K562 (cell line): ENCODE data around the gene DOCK8. TPM values are rescaled to one million over a fixed set of nuclear protein-coding genes. Genes with fewer than 3 reads are reported as not detected.
A peak's percentile ranks its signal among the peaks of the same experiment; 100 is the strongest.

Experiments used
- CBFB ChIP-seq: sonication (generic); formaldehyde crosslinking; IDR thresholded peaks from 2 replicates; pipeline ENCODE4 v1.4.0; 2020; ENCODE audit warnings: mild to moderate bottlenecking, missing genetic modification reagents
- DMBX1 ChIP-seq: fragments of 250-450 bp; sonication (Bioruptor Pico); IDR thresholded peaks from 2 replicates; pipeline ENCODE4 v1.8.0; 2022; ENCODE audit warnings: inconsistent platforms, mild to moderate bottlenecking, moderate library complexity, borderline replicate concordance
- HDAC3 ChIP-seq: fragments of 450-650 bp; IDR thresholded peaks from 2 replicates; pipeline ENCODE4 v1.6.1; 2018; ENCODE audit warnings: borderline replicate concordance, mild to moderate bottlenecking, moderate library complexity; ENCODE audit not compliant: partially characterized antibody
- HNRNPH1 ChIP-seq: fragments of 200-400 bp; formaldehyde crosslinking; optimal IDR thresholded peaks from 2 replicates; pipeline ENCODE3; 2017; ENCODE audit warnings: low read depth, mild to moderate bottlenecking, low read length, moderate library complexity
- KDM5B ChIP-seq: fragments of 200-600 bp; sonication (generic); IDR thresholded peaks from 2 replicates; pipeline ENCODE4 v1.6.1; 2012; ENCODE audit warnings: low read depth, mild to moderate bottlenecking, moderate library complexity, low read length, control low read depth, inconsistent platforms; ENCODE audit not compliant: insufficient replicate concordance
- NBN ChIP-seq: fragments of 450-650 bp; IDR thresholded peaks from 2 replicates; pipeline ENCODE4 v1.6.1; 2016; ENCODE audit warnings: low read depth, mild to moderate bottlenecking
- NFIX ChIP-seq: fragments of 250-450 bp; sonication (Bioruptor Pico); IDR thresholded peaks from 2 replicates; pipeline ENCODE4 v1.4.0; 2020; ENCODE audit warnings: low read depth, mild to moderate bottlenecking, moderate library complexity
- PTBP1 ChIP-seq: fragments of 200-400 bp; formaldehyde crosslinking; IDR thresholded peaks from 2 replicates; pipeline ENCODE4 v1.6.1; 2017; ENCODE audit warnings: low read depth, low read length
- ZBTB11 ChIP-seq, 3 experiments: fragments of 200-800 bp in 1 of 3; fragments of 250-450 bp in 1 of 3; fragments of 450-650 bp in 1 of 3; sonication (Bioruptor Pico) in 1 of 3; sonication (Bioruptor generic) in 1 of 3; formaldehyde crosslinking in 1 of 3; IDR thresholded peaks; 2 replicates each; pipeline versions ENCODE4 v1.6.1 to v1.8.0; 2016 to 2022; ENCODE audit warnings: mild to moderate bottlenecking in 2 of 3, missing genetic modification characterization in 2 of 3, missing compliant biosample characterization in 1 of 3, moderate library complexity in 1 of 3
- ZBTB7A ChIP-seq: IDR thresholded peaks from 2 replicates; pipeline ENCODE4 v1.6.1; 2011; ENCODE audit warnings: low read depth, mild to moderate bottlenecking, low read length, moderate library complexity, borderline replicate concordance; ENCODE audit not compliant: control insufficient read depth
- ZKSCAN1 ChIP-seq: fragments of 150-350 bp; IDR thresholded peaks from 2 replicates; pipeline ENCODE4 v1.6.1; 2016; ENCODE audit warnings: low read depth, low read length
- ZNF354B ChIP-seq: fragments of 250-450 bp; sonication (Bioruptor Pico); IDR thresholded peaks from 2 replicates; pipeline ENCODE4 v1.4.0; 2020
- ZNF740 ChIP-seq, 3 experiments: fragments of 200-800 bp in 1 of 3; sonication (Bioruptor generic) in 1 of 3; sonication (generic) in 1 of 3; formaldehyde crosslinking in 1 of 3; IDR thresholded peaks; 2 replicates each; pipeline versions ENCODE4 v1.6.1 to v1.8.0; 2016 to 2022; ENCODE audit warnings: mild to moderate bottlenecking in 2 of 3, missing compliant biosample characterization in 2 of 3, missing genetic modification characterization in 2 of 3, missing genetic modification reagents in 1 of 3
- ZSCAN32 ChIP-seq: fragments of 450-650 bp; formaldehyde crosslinking; IDR thresholded peaks from 2 replicates; pipeline ENCODE4 v1.4.0; 2020; ENCODE audit warnings: mild to moderate bottlenecking, moderate library complexity
- polyA plus RNA-seq, 8 experiments: library from polyadenylated mRNA; depleted of rRNA in 4 of 8; stranded (reverse) in 5 of 8; unstranded in 3 of 8; fragments of >200 nt; fragmentation: Nextera tagmentation in 2 of 8; fragmentation: Illumina TruSeq in 1 of 8; extraction: Ambion mirVana in 2 of 8; extraction: Trizol in 1 of 8; gene quantifications; 2 replicates each; pipeline versions ENCODE4 v1.2.1 to v1.2.3, GENCODE V29; 2011 to 2014; ENCODE audit warnings: inconsistent platforms in 1 of 8, missing spikeins in 1 of 8
- total RNA-seq, 7 experiments: library from RNA; depleted of rRNA in 6 of 7; stranded (reverse); fragments of >200 nt in 6 of 7; fragmentation: Illumina TruSeq in 2 of 7; extraction: Trizol in 2 of 7; gene quantifications; 2 replicates each; pipeline versions ENCODE4 v1.2.1 to v1.2.3, GENCODE V29; 2011 to 2021; ENCODE audit warnings: low replicate concordance in 1 of 7
- TF ChIP-seq, protein P1 (sequence below): IDR thresholded peaks from 2 replicates; pipeline ENCODE4 v1.6.1; 2016; ENCODE audit warnings: missing genetic modification characterization, missing compliant biosample characterization
- TF ChIP-seq, protein P2 (sequence below): fragments of 450-650 bp; IDR thresholded peaks from one replicate; pipeline ENCODE4 v1.6.1; 2018; ENCODE audit warnings: mild to moderate bottlenecking, moderate library complexity; ENCODE audit not compliant: partially characterized antibody
- TF ChIP-seq, protein P3 (sequence below): sonication (generic); formaldehyde crosslinking; IDR thresholded peaks from 2 replicates; pipeline ENCODE4 v1.5.0; 2020; ENCODE audit warnings: missing genetic modification reagents

DOCK8 gene
- total and polyA plus RNA-seq, 9 of the 15 experiments (the other 6 are each of a cell fraction or from before 2014, with no cell fraction given), result 14.4 to 53.8 (median 25.1) TPM

- TF ChIP-seq HDAC3 (peak; percentile 23), ZBTB7A (no peak), HNRNPH1 (no peak), PTBP1 (no peak), KDM5B (peak; percentile 60), ZBTB11 (CRISPR knock-in tag; IDR thresholded peaks at IDR 0.05) (peak in 1 of 3 experiments; percentile 41; a peak in 2 of 6 replicates), ZNF740 (CRISPR knock-in tag; IDR thresholded peaks at IDR 0.05) (no peak), ZNF740 (tag; IDR thresholded peaks at IDR 0.05) (no peak), NFIX (CRISPR knock-in tag) (no peak), ZSCAN32 (CRISPR knock-in tag) (no peak), NBN (peak; percentile 83), CBFB (CRISPR knock-in tag) (no peak), DMBX1 (CRISPR knock-in tag) (no peak), ZNF354B (CRISPR knock-in tag) (no peak), ZKSCAN1 (no peak)
- TF ChIP-seq, protein P1, sequence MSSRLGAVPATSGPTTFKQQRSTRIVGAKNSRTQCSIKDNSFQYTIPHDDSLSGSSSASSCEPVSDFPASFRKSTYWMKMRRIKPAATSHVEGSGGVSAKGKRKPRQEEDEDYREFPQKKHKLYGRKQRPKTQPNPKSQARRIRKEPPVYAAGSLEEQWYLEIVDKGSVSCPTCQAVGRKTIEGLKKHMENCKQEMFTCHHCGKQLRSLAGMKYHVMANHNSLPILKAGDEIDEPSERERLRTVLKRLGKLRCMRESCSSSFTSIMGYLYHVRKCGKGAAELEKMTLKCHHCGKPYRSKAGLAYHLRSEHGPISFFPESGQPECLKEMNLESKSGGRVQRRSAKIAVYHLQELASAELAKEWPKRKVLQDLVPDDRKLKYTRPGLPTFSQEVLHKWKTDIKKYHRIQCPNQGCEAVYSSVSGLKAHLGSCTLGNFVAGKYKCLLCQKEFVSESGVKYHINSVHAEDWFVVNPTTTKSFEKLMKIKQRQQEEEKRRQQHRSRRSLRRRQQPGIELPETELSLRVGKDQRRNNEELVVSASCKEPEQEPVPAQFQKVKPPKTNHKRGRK (tag), result no peak
- TF ChIP-seq, protein P2, sequence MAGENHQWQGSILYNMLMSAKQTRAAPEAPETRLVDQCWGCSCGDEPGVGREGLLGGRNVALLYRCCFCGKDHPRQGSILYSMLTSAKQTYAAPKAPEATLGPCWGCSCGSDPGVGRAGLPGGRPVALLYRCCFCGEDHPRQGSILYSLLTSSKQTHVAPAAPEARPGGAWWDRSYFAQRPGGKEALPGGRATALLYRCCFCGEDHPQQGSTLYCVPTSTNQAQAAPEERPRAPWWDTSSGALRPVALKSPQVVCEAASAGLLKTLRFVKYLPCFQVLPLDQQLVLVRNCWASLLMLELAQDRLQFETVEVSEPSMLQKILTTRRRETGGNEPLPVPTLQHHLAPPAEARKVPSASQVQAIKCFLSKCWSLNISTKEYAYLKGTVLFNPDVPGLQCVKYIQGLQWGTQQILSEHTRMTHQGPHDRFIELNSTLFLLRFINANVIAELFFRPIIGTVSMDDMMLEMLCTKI, result no peak
- TF ChIP-seq, protein P3, sequence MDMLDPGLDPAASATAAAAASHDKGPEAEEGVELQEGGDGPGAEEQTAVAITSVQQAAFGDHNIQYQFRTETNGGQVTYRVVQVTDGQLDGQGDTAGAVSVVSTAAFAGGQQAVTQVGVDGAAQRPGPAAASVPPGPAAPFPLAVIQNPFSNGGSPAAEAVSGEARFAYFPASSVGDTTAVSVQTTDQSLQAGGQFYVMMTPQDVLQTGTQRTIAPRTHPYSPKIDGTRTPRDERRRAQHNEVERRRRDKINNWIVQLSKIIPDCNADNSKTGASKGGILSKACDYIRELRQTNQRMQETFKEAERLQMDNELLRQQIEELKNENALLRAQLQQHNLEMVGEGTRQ (CRISPR knock-in tag), result no peak
Measured at GRCh38 chr9:272251-273213, 57.9 kb downstream of the DOCK8 start (continued).
